KOPT-K1 (cell line): Measurements from ENCODE around the gene PHOX2A.
A peak's percentile ranks its signal among the peaks of the same experiment; 100 is the strongest.

Source experiments
- H3K27ac ChIP-seq: fragments of 200-600 bp; sonication (generic); 2 replicates; pipeline ENCODE4 v1.5.1; 2016; ENCODE audit warnings: antibody characterized with exemption, mild to moderate bottlenecking, low read depth, low read length; ENCODE audit not compliant: poor library complexity, severe bottlenecking
- H3K36me3 ChIP-seq: fragments of 200-600 bp; sonication (generic); 2 replicates; pipeline ENCODE4 v1.5.1; 2017; ENCODE audit warnings: antibody characterized with exemption, mild to moderate bottlenecking, low read length, moderate library complexity; ENCODE audit not compliant: insufficient read depth
- H3K9me3 ChIP-seq: fragments of 200-600 bp; sonication (generic); 2 replicates; pipeline ENCODE4 v1.5.1; 2017; ENCODE audit warnings: antibody characterized with exemption, low read length, mild to moderate bottlenecking; ENCODE audit not compliant: insufficient read depth, poor library complexity, severe bottlenecking

The PHOX2A gene

GRCh38 chr11:72233056-72233772, 10.8 kb downstream of the PHOX2A start:
- Histone ChIP-seq H3K9me3 (no peaks in the 10 kb centered on the region), H3K27ac (no peak overlapping the region), H3K36me3 (peaks cover 100% of the 10 kb centered on the region)

GRCh38 chr11:72232260-72233055, 11.5 kb downstream of the PHOX2A start:
- no peak overlapping the region for H3K27ac ChIP-seq
- peaks cover 100% of the 10 kb centered on the region for H3K36me3 ChIP-seq
- no peaks in the 10 kb centered on the region for H3K9me3 ChIP-seq

GRCh38 chr11:72231396-72232259, 12.3 kb downstream of the PHOX2A start:
- H3K36me3 ChIP-seq = peaks cover 99% of the 10 kb centered on the region

GRCh38 chr11:72230764-72231365, 13.1 kb downstream of the PHOX2A start:
- Histone ChIP-seq H3K27ac (no peak overlapping the region), H3K9me3 (no peaks in the 10 kb centered on the region), H3K36me3 (peaks cover 94% of the 10 kb centered on the region)

More at GRCh38 chr11:72231396-72232259, 12.3 kb downstream of the PHOX2A start:
- Histone ChIP-seq H3K27ac (no peak overlapping the region), H3K9me3 (no peaks in the 10 kb centered on the region)

GRCh38 chr11:72229925-72230763, 13.8 kb downstream of the PHOX2A start:
- H3K27ac ChIP-seq = no peak overlapping the region
- peaks cover 87% of the 10 kb centered on the region for H3K36me3 ChIP-seq
- H3K9me3 ChIP-seq = no peaks in the 10 kb centered on the region

GRCh38 chr11:72229336-72229924, 14.5 kb downstream of the PHOX2A start:
- Histone ChIP-seq H3K36me3 (peaks cover 80% of the 10 kb centered on the region), H3K27ac (no peak overlapping the region), H3K9me3 (no peaks in the 10 kb centered on the region)

GRCh38 chr11:72228844-72229231, 15.1 kb downstream of the PHOX2A start:
- Histone ChIP-seq H3K36me3 (peaks cover 74% of the 10 kb centered on the region), H3K27ac (no peak overlapping the region)

GRCh38 chr11:72228229-72228843, 15.6 kb downstream of the PHOX2A start:
- Histone ChIP-seq H3K36me3 (peaks cover 69% of the 10 kb centered on the region), H3K27ac (no peak overlapping the region), H3K9me3 (no peaks in the 10 kb centered on the region)

More at GRCh38 chr11:72228844-72229231, 15.1 kb downstream of the PHOX2A start:
- H3K9me3 ChIP-seq = no peaks in the 10 kb centered on the region

GRCh38 chr11:72227316-72228228, 16.4 kb downstream of the PHOX2A start:
- no peaks in the 10 kb centered on the region for H3K9me3 ChIP-seq
- no peak overlapping the region for H3K27ac ChIP-seq
- H3K36me3 ChIP-seq = peaks cover 61% of the 10 kb centered on the region

GRCh38 chr11:72226701-72227100, 17.3 kb downstream of the PHOX2A start:
- Histone ChIP-seq H3K9me3 (no peaks in the 10 kb centered on the region), H3K36me3 (peaks cover 52% of the 10 kb centered on the region), H3K27ac (no peak overlapping the region)

- Histone ChIP-seq H3K27ac (peak overlapping the region; percentile 76), H3K9me3 (no peaks in the 10 kb centered on the region), H3K36me3 (peaks cover 40% of the 10 kb centered on the region)
These were observed 18.5 kb downstream of the PHOX2A start for GRCh38 chr11:72225411-72225951.

GRCh38 chr11:72224564-72225410, 19.2 kb downstream of the PHOX2A start, which contains the start of gene INPPL1:
INPPL1 (plus strand) TSS chr11:72224767; CDS start chr11:72224985, 218 bp downstream.
- Histone ChIP-seq H3K36me3 (peaks cover 33% of the 10 kb centered on the region), H3K9me3 (no peaks in the 10 kb centered on the region), H3K27ac (peak within 1 kb of the TSS; percentile 76)
